GM13977 (cell line): ENCODE data around the gene UBE3B.

Experiments used
- DNase-seq: peaks from one replicate; pipeline ENCODE4 v3.0.0; 2012; ENCODE audit warnings: low spot score
- in situ Hi-C: fragments of 300-500 bp; cut with MboI; formaldehyde crosslinking; loops from one replicate; pipeline ENCODE4 v1.12.0; 2022; ENCODE audit warnings: low sequenced_read_pairs, low pct_unique_long_range_greater_than_20kb, mixed read lengths, inconsistent platforms; ENCODE audit not compliant: unreplicated experiment
- TF ChIP-seq, protein P1 (sequence below): IDR thresholded peaks from 2 replicates; pipeline ENCODE4 v1.5.1; 2012; ENCODE audit warnings: mild to moderate bottlenecking, control low read depth; ENCODE audit not compliant: insufficient read depth; ENCODE audit errors: extremely low read depth, missing control alignments

UBE3B gene

DNA sequence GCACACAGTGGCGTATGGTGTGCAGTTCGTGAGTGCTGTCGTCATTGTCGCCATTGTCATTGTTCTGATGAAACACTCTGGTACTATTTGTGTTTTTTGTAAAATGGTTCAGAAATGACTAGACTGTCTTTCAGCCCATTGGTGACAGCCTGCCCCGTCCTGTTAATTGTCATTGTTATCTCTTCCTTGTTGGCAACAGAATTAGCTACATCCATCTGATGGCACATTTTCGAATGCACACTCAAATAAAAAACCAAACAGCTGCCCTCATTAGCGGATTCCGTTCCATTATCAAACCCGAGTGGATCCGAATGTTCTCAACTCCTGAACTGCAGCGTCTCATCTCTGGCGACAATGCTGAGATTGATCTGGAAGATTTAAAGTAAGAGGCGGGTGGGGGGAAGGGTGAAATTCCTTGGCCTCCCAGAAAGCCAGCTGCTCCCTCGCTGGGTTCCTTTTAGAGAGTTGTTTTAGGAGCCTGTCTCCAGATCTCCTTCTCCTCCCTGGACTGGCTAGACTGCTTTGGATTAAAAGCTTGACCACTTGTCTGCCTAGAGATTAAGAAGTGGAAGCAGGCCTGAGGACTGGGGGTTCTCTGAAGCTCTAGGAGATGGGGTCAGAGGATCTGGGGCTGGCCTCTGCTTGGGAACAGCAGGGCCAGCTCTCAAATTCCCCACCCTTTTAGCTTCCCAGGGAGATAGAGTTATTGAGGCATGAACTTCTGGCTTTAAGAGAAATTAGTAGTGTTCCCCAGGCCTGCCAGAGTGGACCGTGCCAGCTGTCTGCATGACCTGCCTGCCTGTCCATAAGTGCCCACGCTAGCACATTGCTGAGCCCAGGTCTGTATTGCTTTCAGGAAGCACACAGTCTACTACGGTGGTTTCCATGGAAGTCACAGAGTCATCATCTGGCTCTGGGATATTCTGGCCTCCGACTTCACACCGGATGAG, 52.5 kb downstream of the UBE3B start:
- no peak for DNase-seq
- TF ChIP-seq, protein P1, sequence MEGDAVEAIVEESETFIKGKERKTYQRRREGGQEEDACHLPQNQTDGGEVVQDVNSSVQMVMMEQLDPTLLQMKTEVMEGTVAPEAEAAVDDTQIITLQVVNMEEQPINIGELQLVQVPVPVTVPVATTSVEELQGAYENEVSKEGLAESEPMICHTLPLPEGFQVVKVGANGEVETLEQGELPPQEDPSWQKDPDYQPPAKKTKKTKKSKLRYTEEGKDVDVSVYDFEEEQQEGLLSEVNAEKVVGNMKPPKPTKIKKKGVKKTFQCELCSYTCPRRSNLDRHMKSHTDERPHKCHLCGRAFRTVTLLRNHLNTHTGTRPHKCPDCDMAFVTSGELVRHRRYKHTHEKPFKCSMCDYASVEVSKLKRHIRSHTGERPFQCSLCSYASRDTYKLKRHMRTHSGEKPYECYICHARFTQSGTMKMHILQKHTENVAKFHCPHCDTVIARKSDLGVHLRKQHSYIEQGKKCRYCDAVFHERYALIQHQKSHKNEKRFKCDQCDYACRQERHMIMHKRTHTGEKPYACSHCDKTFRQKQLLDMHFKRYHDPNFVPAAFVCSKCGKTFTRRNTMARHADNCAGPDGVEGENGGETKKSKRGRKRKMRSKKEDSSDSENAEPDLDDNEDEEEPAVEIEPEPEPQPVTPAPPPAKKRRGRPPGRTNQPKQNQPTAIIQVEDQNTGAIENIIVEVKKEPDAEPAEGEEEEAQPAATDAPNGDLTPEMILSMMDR: no peak
- in situ Hi-C loops: no loop called here

DNA sequence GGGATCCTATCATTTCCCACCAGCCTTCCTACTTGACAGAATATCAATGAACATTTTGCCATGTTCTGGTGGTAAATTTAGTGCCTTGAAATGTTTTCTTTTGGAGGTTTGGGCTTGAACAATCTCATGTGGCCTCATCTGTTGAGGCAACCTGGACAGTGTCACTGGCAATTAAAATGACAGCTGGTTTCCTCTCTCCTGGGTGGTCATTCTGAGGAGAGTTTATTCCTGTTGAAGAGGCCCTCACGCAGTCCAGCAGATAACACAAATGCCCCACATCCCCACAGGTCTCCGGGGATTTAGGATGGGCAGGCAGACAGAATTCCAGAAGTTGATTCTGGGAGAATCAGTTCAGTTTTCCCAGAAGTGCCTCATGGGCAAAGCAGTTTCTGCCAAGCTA, 54.0 kb downstream of the UBE3B start:
- TF ChIP-seq, protein P1: no peak
- in situ Hi-C loops: no loop called here
- no peak for DNase-seq

- TF ChIP-seq, protein P1: no peak
- in situ Hi-C loops: no loop called here
- no peak for DNase-seq
These were observed 55.5 kb downstream of the UBE3B start for GRCh38 chr12:109532721-109533486.

- no peak for DNase-seq
- in situ Hi-C loops: no loop called here
- TF ChIP-seq, protein P1: no peak
These were observed 56.0 kb downstream of the UBE3B start for GRCh38 chr12:109533487-109533740.

- in situ Hi-C loops: no loop called here
- no peak for DNase-seq
- TF ChIP-seq, protein P1: no peak
These were observed 57.0 kb downstream of the UBE3B start for GRCh38 chr12:109534456-109534855.

GRCh38 chr12:109535231-109535862, 57.9 kb downstream of the UBE3B start:
- in situ Hi-C loops: no loop called here

More at GRCh38 chr12:109535231-109535862, 57.9 kb downstream of the UBE3B start:
- TF ChIP-seq, protein P1: no peak
- DNase-seq: no peak
